Prostate gland (tissue), 2 donors: Measurements from ENCODE around the gene ANKMY2.

Source experiments
- CTCF ChIP-seq, 4 experiments: fragments of 200-600 bp in 2 of 4; fragments of 450-650 bp in 2 of 4; sonication (generic) in 2 of 4; IDR thresholded peaks; 1 replicate in 3 of 4; 2 replicates in 1 of 4; pipeline ENCODE4 v1.5.1; 2016 to 2019; ENCODE audit warnings: antibody characterized with exemption in 4 of 4, mild to moderate bottlenecking in 2 of 4, moderate library complexity in 2 of 4
- POLR2A ChIP-seq: fragments of 450-650 bp; IDR thresholded peaks from one replicate; pipeline ENCODE4 v1.6.1; 2016; ENCODE audit warnings: antibody characterized with exemption, mild to moderate bottlenecking

GRCh38 chr7:16585540-16585939 is 60.0 kb downstream of the ANKMY2 start:
- TF ChIP-seq CTCF (IDR thresholded peaks at IDR 0.05) (no peak), POLR2A (no peak)
